H9 (cell line): ENCODE data around the gene MALRD1. TPM values are rescaled to one million over a fixed set of nuclear protein-coding genes. Genes with fewer than 3 reads are reported as not detected.

Experiments used
- DNase-seq: peaks from one replicate; pipeline ENCODE4 v3.0.0-alpha.2; 2017
- H2AFZ ChIP-seq: one replicate; pipeline ENCODE4 v1.6.1; 2013; ENCODE audit warnings: mild to moderate bottlenecking, low read length, control low read depth, moderate library complexity
- H2AK5ac ChIP-seq: 2 replicates; pipeline ENCODE4 v1.6.1; 2013; ENCODE audit warnings: low read length, control low read depth, mixed read lengths; ENCODE audit not compliant: insufficient read length
- H2BK120ac ChIP-seq: one replicate; pipeline ENCODE4 v1.6.1; 2013; ENCODE audit warnings: low read depth, mild to moderate bottlenecking, low read length, control low read depth, inconsistent platforms; ENCODE audit not compliant: poor library complexity, severe bottlenecking
- H2BK12ac ChIP-seq: 2 replicates; pipeline ENCODE4 v1.6.1; 2013; ENCODE audit warnings: low read length, control low read depth, mixed read lengths, low read depth; ENCODE audit not compliant: insufficient read length
- H2BK15ac ChIP-seq: 2 replicates; pipeline ENCODE4 v1.6.1; 2013; ENCODE audit warnings: low read depth, low read length, control low read depth
- H2BK20ac ChIP-seq: one replicate; pipeline ENCODE4 v1.6.1; 2013; ENCODE audit warnings: low read depth, mild to moderate bottlenecking, low read length, control low read depth, inconsistent platforms; ENCODE audit not compliant: poor library complexity, severe bottlenecking
- H2BK5ac ChIP-seq: 2 replicates; pipeline ENCODE4 v1.6.1; 2013; ENCODE audit warnings: low read length, control low read depth, mixed read lengths; ENCODE audit not compliant: insufficient read length
- H3K14ac ChIP-seq: 2 replicates; pipeline ENCODE4 v1.6.1; 2013; ENCODE audit warnings: low read length, control low read depth; ENCODE audit not compliant: insufficient read depth
- H3K18ac ChIP-seq: 2 replicates; pipeline ENCODE4 v1.6.1; 2013; ENCODE audit warnings: low read depth, mild to moderate bottlenecking, mixed read lengths, low read length, control low read depth; ENCODE audit not compliant: insufficient read length
- H3K23ac ChIP-seq: 2 replicates; pipeline ENCODE4 v1.6.1; 2013; ENCODE audit warnings: low read length, control low read depth, mixed read lengths, low read depth; ENCODE audit not compliant: insufficient read length
- H3K23me2 ChIP-seq: 2 replicates; pipeline ENCODE4 v1.6.1; 2013; ENCODE audit warnings: low read depth, mild to moderate bottlenecking, mixed read lengths, low read length, control low read depth; ENCODE audit not compliant: insufficient read length, poor library complexity, severe bottlenecking
- H3K27ac ChIP-seq: 2 replicates; pipeline ENCODE4 v1.5.1; 2013; ENCODE audit warnings: low read length, control low read depth, mixed read lengths, low read depth; ENCODE audit not compliant: insufficient read length
- H3K27me3 ChIP-seq: 2 replicates; pipeline ENCODE4 v1.6.1; 2013; ENCODE audit warnings: low read length, control low read depth, inconsistent platforms; ENCODE audit not compliant: insufficient read depth
- H3K4ac ChIP-seq: 2 replicates; pipeline ENCODE4 v1.6.1; 2013; ENCODE audit warnings: low read depth, mild to moderate bottlenecking, control low read depth, inconsistent platforms, low read length, moderate library complexity
- H3K4me1 ChIP-seq: 2 replicates; pipeline ENCODE4 v1.6.1; 2013; ENCODE audit warnings: low read length, control low read depth, inconsistent platforms; ENCODE audit not compliant: insufficient read depth
- H3K4me2 ChIP-seq: 2 replicates; pipeline ENCODE4 v1.6.1; 2013; ENCODE audit warnings: low read length, control low read depth, mixed read lengths; ENCODE audit not compliant: insufficient read length, insufficient read depth
- H3K56ac ChIP-seq: 2 replicates; pipeline ENCODE4 v1.6.1; 2013; ENCODE audit warnings: low read depth, mild to moderate bottlenecking, mixed read lengths, low read length, control low read depth; ENCODE audit not compliant: insufficient read length
- H3K79me1 ChIP-seq: 2 replicates; pipeline ENCODE4 v1.6.1; 2013; ENCODE audit warnings: low read depth, mild to moderate bottlenecking, moderate library complexity, low read length, control low read depth, inconsistent platforms; ENCODE audit not compliant: insufficient read depth, poor library complexity, severe bottlenecking
- H3K79me2 ChIP-seq: 2 replicates; pipeline ENCODE4 v1.6.1; 2013; ENCODE audit warnings: low read length, control low read depth, inconsistent platforms; ENCODE audit not compliant: insufficient read depth
- H3K9ac ChIP-seq: 2 replicates; pipeline ENCODE4 v1.6.1; 2013; ENCODE audit warnings: low read length, control low read depth, mixed read lengths; ENCODE audit not compliant: insufficient read length; ENCODE audit errors: extremely low read depth
- H3K9me3 ChIP-seq: one replicate; pipeline ENCODE4 v1.6.1; 2013; ENCODE audit warnings: low read depth, low read length, inconsistent platforms; ENCODE audit not compliant: control insufficient read depth
- H3T11ph ChIP-seq: one replicate; pipeline ENCODE4 v1.6.1; 2013; ENCODE audit warnings: mild to moderate bottlenecking, low read length, control low read depth, inconsistent platforms
- H4K20me1 ChIP-seq: one replicate; pipeline ENCODE4 v1.6.1; 2013; ENCODE audit not compliant: control insufficient read depth, insufficient read length, insufficient read depth
- H4K5ac ChIP-seq: 2 replicates; pipeline ENCODE4 v1.6.1; 2013; ENCODE audit warnings: low read depth, mild to moderate bottlenecking, mixed read lengths, low read length, control low read depth; ENCODE audit not compliant: insufficient read length
- H4K8ac ChIP-seq: replicated peaks from 2 replicates; pipeline ENCODE4 v1.6.1; 2013; ENCODE audit warnings: low read length, control low read depth, mixed read lengths, low read depth; ENCODE audit not compliant: insufficient read length
- H4K91ac ChIP-seq: 2 replicates; pipeline ENCODE4 v1.6.1; 2013; ENCODE audit warnings: low read depth, mild to moderate bottlenecking, moderate library complexity, mixed read lengths, low read length, control low read depth; ENCODE audit not compliant: insufficient read length
- H3K27ac Mint-ChIP-seq, 3 experiments: 2 replicates in 2 of 3; 3 replicates in 1 of 3; pipeline ENCODE4 v1.8.0; 2020 to 2021; ENCODE audit warnings: mixed read lengths in 3 of 3, mild to moderate bottlenecking in 1 of 3, moderate library complexity in 1 of 3
- H3K27me3 Mint-ChIP-seq: 2 replicates; pipeline ENCODE4 v1.8.0; 2021; ENCODE audit warnings: low read depth, mild to moderate bottlenecking, moderate library complexity, mixed read lengths
- H3K36me3 Mint-ChIP-seq, 3 experiments: 2 replicates in 2 of 3; 3 replicates in 1 of 3; pipeline ENCODE4 v1.8.0; 2020 to 2021; ENCODE audit warnings: low read depth in 3 of 3, mixed read lengths in 3 of 3; ENCODE audit not compliant: insufficient read depth in 1 of 3
- H3K4me1 Mint-ChIP-seq, 2 experiments: 2 replicates each; pipeline ENCODE4 v1.8.0; 2020; ENCODE audit warnings: mixed read lengths in 2 of 2
- H3K4me3 Mint-ChIP-seq, 2 experiments: 2 replicates in 1 of 2; 3 replicates in 1 of 2; pipeline ENCODE4 v1.8.0; 2020 to 2021; ENCODE audit warnings: mild to moderate bottlenecking in 2 of 2, mixed read lengths in 2 of 2, moderate library complexity in 1 of 2
- H3K9me3 Mint-ChIP-seq, 2 experiments: 2 replicates in 1 of 2; 3 replicates in 1 of 2; pipeline ENCODE4 v1.8.0; 2020; ENCODE audit warnings: mild to moderate bottlenecking in 2 of 2, mixed read lengths in 2 of 2, moderate library complexity in 1 of 2
- CTCF ChIP-seq: fragments of 200-600 bp; sonication (generic); conservative IDR thresholded peaks from 3 replicates; pipeline ENCODE4 v1.8.0; 2021; ENCODE audit warnings: antibody characterized with exemption, mild to moderate bottlenecking
- WGBS: extraction: QIAGEN DNeasy Blood & Tissue Kit; methylation state at CpG from one replicate; pipeline ENCODE4 v1.1.7; 2013; ENCODE audit warnings: missing lambda C conversion rate, low lambda C conversion rate, mixed read lengths; ENCODE audit not compliant: insufficient read length; ENCODE audit errors: extremely low coverage; 5-methylcytosine and 5-hydroxymethylcytosine counted together
- total RNA-seq: library from RNA; stranded (reverse); gene quantifications from 2 replicates; pipeline ENCODE4 v1.2.1, GENCODE V29; 2021

MALRD1 gene
- total RNA-seq, 1 experiment from 2014 or later = 0.20 TPM

DNA sequence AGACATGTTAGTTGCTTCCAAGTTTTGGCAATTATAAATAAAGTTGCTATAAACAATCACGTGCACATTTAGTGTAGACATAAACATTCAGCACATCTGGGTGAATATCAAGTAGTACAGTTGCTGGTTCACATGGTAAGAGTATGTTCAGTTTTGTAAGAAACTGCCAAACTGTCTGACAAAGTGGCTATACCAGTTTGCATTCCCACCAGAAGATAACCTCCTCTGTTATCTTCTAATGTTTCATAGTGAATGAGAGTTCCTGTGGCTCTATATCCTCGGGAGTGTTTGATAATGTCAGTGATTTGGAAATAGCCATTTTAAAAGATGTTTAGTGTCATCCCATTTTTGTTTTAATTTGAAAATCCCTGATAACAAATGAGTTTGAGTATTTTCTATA is 508.1 kb downstream of the MALRD1 start:
- no peak overlapping the region for H3K56ac ChIP-seq
- H3K79me1 ChIP-seq = no peaks in the 10 kb centered on the region
- TF ChIP-seq CTCF = no peak
- H3K9me3 ChIP-seq = no peaks in the 10 kb centered on the region
- H3K27me3 ChIP-seq = no peaks in the 10 kb centered on the region
- H2BK5ac ChIP-seq = no peak overlapping the region
- no peak overlapping the region for H3K23ac ChIP-seq
- DNase-seq = no peak
- no peaks in the 10 kb centered on the region for H3K79me2 ChIP-seq
- no peaks in the 10 kb centered on the region for H3K4me1 ChIP-seq
- no peaks in the 10 kb centered on the region for H4K20me1 ChIP-seq
- H3K23me2 ChIP-seq = no peaks in the 10 kb centered on the region
- Mint-ChIP-seq H3K27ac (no peak overlapping the region), H3K4me1 (no peaks in the 10 kb centered on the region), H3K9me3 (no peaks in the 10 kb centered on the region; a peak in 1 of 5 replicates), H3K4me3 (no peak overlapping the region), H3K36me3 (no peaks in the 10 kb centered on the region), H3K27me3 (no peaks in the 10 kb centered on the region)
- no peak overlapping the region for H4K91ac ChIP-seq
- no peak overlapping the region for H2AFZ ChIP-seq
- no CpG with 5 or more reads among the region's 2 CpGs for WGBS
- H3K4me2 ChIP-seq = no peak overlapping the region
- H2AK5ac ChIP-seq = no peak overlapping the region
- no peak overlapping the region for H2BK12ac ChIP-seq
- H4K5ac ChIP-seq = no peak overlapping the region
- no peak overlapping the region for H3K27ac ChIP-seq
- H3K14ac ChIP-seq = no peak overlapping the region
- H3K9ac ChIP-seq = no peak overlapping the region
- H2BK15ac ChIP-seq = no peak overlapping the region
- no peak overlapping the region for H3K4ac ChIP-seq
- no peak overlapping the region for H3K18ac ChIP-seq
- no peak overlapping the region for H4K8ac ChIP-seq
- no peak overlapping the region for H3T11ph ChIP-seq
- no peak overlapping the region for H2BK120ac ChIP-seq
- no peak overlapping the region for H2BK20ac ChIP-seq
